ENCODE measurements around the gene NCBP2.

NCBP2 gene

GRCh38 chr3:196918968-196919367 is 23.4 kb downstream of the NCBP2 start:
- no peak overlapping the region for H3K4me2 ChIP-seq (ENCODE audit: insufficient read depth, low read length)
- no peak overlapping the region for H3K27ac ChIP-seq (ENCODE audit: low read length)
- no peaks in the 10 kb centered on the region for H3K27me3 ChIP-seq (ENCODE audit: insufficient read depth, low read length, poor library complexity)
- no peak overlapping the region for H3K9ac ChIP-seq (ENCODE audit: low read depth, low read length)
- DNase-seq, result no peak
- H3K36me3 ChIP-seq (ENCODE audit: insufficient read depth, low read length), result peaks cover 31% of the 10 kb centered on the region
- H3K79me2 ChIP-seq (ENCODE audit: insufficient read depth, low read length), result no peaks in the 10 kb centered on the region
- H3K9me3 ChIP-seq (ENCODE audit: insufficient read depth, low read length, severe bottlenecking), result no peaks in the 10 kb centered on the region
- H2AFZ ChIP-seq (ENCODE audit: low read depth, low read length), result no peak overlapping the region
- ATAC-seq (ENCODE audit: insufficient read depth, low read depth), result no peak
- H4K20me1 ChIP-seq (ENCODE audit: insufficient read depth, low read length), result no peaks in the 10 kb centered on the region
- no peaks in the 10 kb centered on the region for H3K4me1 ChIP-seq (ENCODE audit: insufficient read depth, low read length)
- H3K4me3 ChIP-seq (ENCODE audit: low read depth in 1 of 2, low read length in 2 of 2), result no peak overlapping the region
- TF ChIP-seq CTCF (IDR thresholded peaks at IDR 0.05; ENCODE audit: borderline replicate concordance, extremely low read depth, low read length, poor library complexity, severe bottlenecking) (no peak), EZH2 (IDR thresholded peaks at IDR 0.05; ENCODE audit: borderline replicate concordance, low read depth, low read length, severe bottlenecking) (no peak)

GRCh38 chr3:196916995-196917394 is 25.3 kb downstream of the NCBP2 start:
- Histone ChIP-seq H3K9ac (ENCODE audit: low read depth, low read length) (no peak overlapping the region), H3K79me2 (ENCODE audit: insufficient read depth, low read length) (no peaks in the 10 kb centered on the region), H2AFZ (ENCODE audit: low read depth, low read length) (no peak overlapping the region), H3K4me3 (ENCODE audit: low read depth in 1 of 2, low read length in 2 of 2) (no peak overlapping the region), H3K27me3 (ENCODE audit: insufficient read depth, low read length, poor library complexity) (no peaks in the 10 kb centered on the region), H3K9me3 (ENCODE audit: insufficient read depth, low read length, severe bottlenecking) (no peaks in the 10 kb centered on the region), H3K4me2 (ENCODE audit: insufficient read depth, low read length) (no peak overlapping the region), H3K36me3 (ENCODE audit: insufficient read depth, low read length) (peaks cover 23% of the 10 kb centered on the region), H4K20me1 (ENCODE audit: insufficient read depth, low read length) (no peaks in the 10 kb centered on the region), H3K4me1 (ENCODE audit: insufficient read depth, low read length) (no peaks in the 10 kb centered on the region), H3K27ac (ENCODE audit: low read length) (no peak overlapping the region)
- ATAC-seq (ENCODE audit: insufficient read depth, low read depth) (no peak), DNase-seq (no peak)
- no peak for TF ChIP-seq EZH2 (IDR thresholded peaks at IDR 0.05; ENCODE audit: borderline replicate concordance, low read depth, low read length, severe bottlenecking)
- no peak for TF ChIP-seq CTCF (IDR thresholded peaks at IDR 0.05; ENCODE audit: borderline replicate concordance, extremely low read depth, low read length, poor library complexity, severe bottlenecking)

GRCh38 chr3:196916221-196916620 is 26.1 kb downstream of the NCBP2 start:
- no peak overlapping the region for H3K4me3 ChIP-seq (ENCODE audit: low read depth in 1 of 2, low read length in 2 of 2)
- no peak overlapping the region for H3K4me2 ChIP-seq (ENCODE audit: insufficient read depth, low read length)
- no peaks in the 10 kb centered on the region for H3K79me2 ChIP-seq (ENCODE audit: insufficient read depth, low read length)
- TF ChIP-seq CTCF (IDR thresholded peaks at IDR 0.05; ENCODE audit: borderline replicate concordance, extremely low read depth, low read length, poor library complexity, severe bottlenecking) (no peak), EZH2 (IDR thresholded peaks at IDR 0.05; ENCODE audit: borderline replicate concordance, low read depth, low read length, severe bottlenecking) (no peak)
- ATAC-seq (ENCODE audit: insufficient read depth, low read depth) (no peak), DNase-seq (no peak)
- H3K27me3 ChIP-seq (ENCODE audit: insufficient read depth, low read length, poor library complexity), result no peaks in the 10 kb centered on the region
- H4K20me1 ChIP-seq (ENCODE audit: insufficient read depth, low read length), result no peaks in the 10 kb centered on the region
- no peaks in the 10 kb centered on the region for H3K9me3 ChIP-seq (ENCODE audit: insufficient read depth, low read length, severe bottlenecking)
- no peak overlapping the region for H3K9ac ChIP-seq (ENCODE audit: low read depth, low read length)
- H3K36me3 ChIP-seq (ENCODE audit: insufficient read depth, low read length), result peaks cover 21% of the 10 kb centered on the region
- H2AFZ ChIP-seq (ENCODE audit: low read depth, low read length), result no peak overlapping the region
- H3K27ac ChIP-seq (ENCODE audit: low read length), result no peak overlapping the region
- H3K4me1 ChIP-seq (ENCODE audit: insufficient read depth, low read length), result no peaks in the 10 kb centered on the region

GRCh38 chr3:196915375-196915774 is 27.0 kb downstream of the NCBP2 start:
- ATAC-seq (ENCODE audit: insufficient read depth, low read depth), result no peak
- no peak overlapping the region for H3K9ac ChIP-seq (ENCODE audit: low read depth, low read length)
- H3K27me3 ChIP-seq (ENCODE audit: insufficient read depth, low read length, poor library complexity), result no peaks in the 10 kb centered on the region
- no peaks in the 10 kb centered on the region for H3K9me3 ChIP-seq (ENCODE audit: insufficient read depth, low read length, severe bottlenecking)
- no peak overlapping the region for H3K4me2 ChIP-seq (ENCODE audit: insufficient read depth, low read length)
- no peaks in the 10 kb centered on the region for H3K4me1 ChIP-seq (ENCODE audit: insufficient read depth, low read length)
- H3K4me3 ChIP-seq (ENCODE audit: low read depth in 1 of 2, low read length in 2 of 2), result no peak overlapping the region
- H3K79me2 ChIP-seq (ENCODE audit: insufficient read depth, low read length), result no peaks in the 10 kb centered on the region
- TF ChIP-seq CTCF (IDR thresholded peaks at IDR 0.05; ENCODE audit: borderline replicate concordance, extremely low read depth, low read length, poor library complexity, severe bottlenecking) (no peak), EZH2 (IDR thresholded peaks at IDR 0.05; ENCODE audit: borderline replicate concordance, low read depth, low read length, severe bottlenecking) (no peak)
- H4K20me1 ChIP-seq (ENCODE audit: insufficient read depth, low read length), result no peaks in the 10 kb centered on the region
- no peak overlapping the region for H3K27ac ChIP-seq (ENCODE audit: low read length)
- DNase-seq, result no peak
- peaks cover 21% of the 10 kb centered on the region for H3K36me3 ChIP-seq (ENCODE audit: insufficient read depth, low read length)
- H2AFZ ChIP-seq (ENCODE audit: low read depth, low read length), result no peak overlapping the region
